Colon (tissue), 2 donors: ENCODE measurements around the gene TSC1.

Experiments
- FAIRE-seq: peaks from 2 replicates; lab custom pipeline; 2012; peaks lifted over from hg19 to GRCh38; lab: Jason Lieb, UNC
- donor health status: control.
- donor health status: control.

Gene TSC1

DNA sequence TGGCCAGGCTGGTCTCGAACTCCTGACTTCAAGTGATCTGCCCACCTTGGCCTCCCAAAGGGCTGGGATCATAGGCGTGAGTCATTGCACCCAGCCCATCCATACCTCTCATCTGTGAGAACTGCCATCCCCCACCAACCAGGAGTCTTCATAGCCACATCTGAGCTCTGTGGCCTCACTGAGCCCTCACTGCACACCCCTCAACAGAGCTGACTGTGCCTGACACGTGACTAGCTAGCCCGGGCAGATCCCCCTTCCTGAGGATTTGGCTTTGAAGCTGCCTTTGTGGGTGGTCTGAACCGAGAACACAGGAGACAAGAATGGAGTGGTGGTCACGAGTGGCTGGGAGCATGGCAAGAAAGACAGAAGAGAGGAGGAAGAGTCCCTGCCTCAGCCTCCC is 81.9 kb downstream of the TSC1 start:
- FAIRE-seq: no peak

DNA sequence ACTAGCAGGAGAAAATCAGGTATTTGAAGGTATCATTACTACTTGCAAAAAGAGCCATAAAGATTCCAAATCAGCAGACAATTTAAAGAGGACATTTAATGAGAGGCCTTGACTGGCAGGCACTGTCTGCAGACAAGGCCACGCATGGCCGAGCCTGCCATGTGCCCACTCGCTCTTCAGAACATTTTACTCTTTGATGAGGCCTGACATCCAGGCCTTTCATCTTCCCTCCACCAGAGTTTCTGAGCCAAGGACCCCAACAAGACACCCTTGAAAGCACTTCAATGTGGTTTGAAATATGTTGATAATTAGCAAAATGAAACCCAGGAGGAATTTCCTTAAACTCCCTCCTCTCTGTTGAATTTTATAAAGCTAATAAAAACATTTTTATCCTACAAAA is 82.8 kb downstream of the TSC1 start:
- no peak for FAIRE-seq

DNA sequence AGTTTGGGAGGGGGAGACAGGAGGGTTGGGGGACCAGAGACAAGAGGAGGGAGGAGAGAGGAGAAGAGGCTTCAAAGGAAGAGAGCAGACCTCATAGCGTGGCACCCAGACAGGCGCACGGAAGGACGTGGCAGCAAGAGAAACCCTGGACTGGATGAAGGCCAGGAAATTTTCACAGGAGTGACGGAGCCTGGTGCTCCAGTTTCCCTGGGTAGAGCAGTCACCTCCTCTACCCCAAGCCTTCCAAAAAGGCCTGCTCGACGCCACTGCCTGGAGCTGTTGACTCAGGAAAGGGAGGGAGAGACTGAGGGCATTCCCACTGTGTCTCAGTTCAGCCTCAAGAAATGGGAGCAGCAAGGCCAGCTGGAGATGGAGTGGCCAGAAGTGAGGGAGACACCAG is 85.7 kb downstream of the TSC1 start:
- no peak for FAIRE-seq

DNA sequence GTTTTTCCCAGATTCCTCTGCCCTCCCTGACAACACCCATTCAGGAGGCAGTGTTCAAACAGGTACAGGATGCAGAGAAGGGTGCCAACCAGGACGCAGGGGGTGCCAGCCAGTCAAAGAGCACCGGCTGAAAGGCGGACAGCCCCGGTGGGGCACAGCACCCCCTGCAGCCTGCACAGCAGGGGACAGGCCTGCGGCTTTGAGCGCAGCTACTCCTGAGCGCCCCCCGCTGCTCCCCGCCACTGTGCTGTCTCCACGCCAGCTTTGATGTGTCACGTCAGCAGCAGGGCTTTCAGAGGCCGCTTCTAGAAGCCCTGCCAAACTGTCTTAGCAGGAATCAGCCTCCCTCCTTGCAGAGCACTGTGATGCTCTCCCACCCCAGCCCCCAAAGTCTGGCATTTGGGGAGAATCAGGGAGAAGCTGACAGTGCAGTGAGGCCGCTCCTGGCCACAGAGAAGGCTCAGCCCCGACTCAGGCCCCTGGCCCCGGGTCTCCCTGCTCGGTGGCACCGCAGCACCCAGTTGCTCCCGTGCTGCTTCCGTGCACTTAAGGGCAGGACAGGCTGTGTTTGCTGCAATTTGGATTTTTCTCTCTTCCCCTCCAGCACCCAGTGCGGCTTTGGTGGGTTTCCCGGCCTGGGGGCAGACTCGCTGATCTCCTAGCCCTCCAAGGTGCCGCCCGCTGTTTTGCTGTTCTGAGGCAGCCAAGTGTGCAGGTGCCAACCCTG is 86.6 kb downstream of the TSC1 start:
- FAIRE-seq: no peak

DNA sequence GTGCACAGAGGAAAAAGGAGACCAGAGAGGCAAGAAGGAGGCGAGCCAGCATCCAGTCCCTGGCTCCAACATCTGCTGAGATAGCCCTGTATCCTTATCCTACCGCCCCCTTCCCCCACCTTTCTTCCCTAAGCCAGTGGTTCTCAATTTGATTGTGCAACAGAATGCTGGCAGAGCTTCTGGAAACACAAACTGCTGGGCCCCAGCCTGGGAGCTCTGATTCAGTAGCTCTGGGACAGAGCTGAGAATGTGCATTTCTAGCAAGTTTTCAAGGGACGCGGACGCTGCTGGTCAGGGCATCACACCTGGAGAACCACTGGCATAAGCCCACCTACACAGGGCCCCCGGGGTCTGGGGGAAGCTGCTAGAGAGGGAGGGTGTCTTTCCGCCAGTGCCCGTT is 87.4 kb downstream of the TSC1 start:
- no peak for FAIRE-seq

DNA sequence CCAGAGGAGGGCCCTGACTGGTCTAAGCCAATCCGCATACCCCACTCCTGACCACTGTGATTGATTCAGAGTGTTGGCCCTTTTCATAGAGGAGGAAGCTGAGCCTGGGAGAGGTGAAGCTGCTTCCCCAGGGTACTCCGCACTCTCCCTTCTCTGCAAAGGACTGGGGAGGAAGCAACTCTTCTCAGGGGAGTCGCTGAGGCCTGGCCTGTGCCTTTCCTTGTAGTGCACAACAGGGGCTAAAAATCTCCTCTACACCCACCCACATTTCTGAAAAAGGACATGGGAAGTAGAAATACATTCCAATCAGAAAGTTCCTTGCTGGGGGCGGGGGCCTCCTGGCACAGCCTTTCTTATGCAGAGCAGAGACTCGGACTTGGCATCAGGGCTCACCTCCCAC is 88.5 kb downstream of the TSC1 start:
- no peak for FAIRE-seq

DNA sequence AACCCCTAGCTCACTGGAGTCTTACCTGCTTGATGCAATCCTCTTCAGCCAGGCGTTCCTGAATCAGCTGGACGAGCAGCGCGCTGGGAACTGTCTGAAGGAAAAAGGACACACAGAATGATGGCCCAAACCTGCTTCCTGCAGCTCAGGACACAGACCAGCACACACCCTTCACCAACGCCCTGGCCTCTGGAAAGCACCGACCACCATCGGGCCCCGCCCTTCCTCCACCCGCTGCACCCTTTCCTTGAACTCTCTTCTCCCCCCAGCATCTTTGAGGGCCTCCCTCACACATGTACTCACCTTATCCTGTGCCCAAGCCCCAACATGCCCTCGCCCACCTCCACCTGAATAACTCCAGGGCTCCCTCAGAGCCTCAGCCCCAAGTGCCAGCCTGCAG is 89.6 kb downstream of the TSC1 start:
- no peak for FAIRE-seq

DNA sequence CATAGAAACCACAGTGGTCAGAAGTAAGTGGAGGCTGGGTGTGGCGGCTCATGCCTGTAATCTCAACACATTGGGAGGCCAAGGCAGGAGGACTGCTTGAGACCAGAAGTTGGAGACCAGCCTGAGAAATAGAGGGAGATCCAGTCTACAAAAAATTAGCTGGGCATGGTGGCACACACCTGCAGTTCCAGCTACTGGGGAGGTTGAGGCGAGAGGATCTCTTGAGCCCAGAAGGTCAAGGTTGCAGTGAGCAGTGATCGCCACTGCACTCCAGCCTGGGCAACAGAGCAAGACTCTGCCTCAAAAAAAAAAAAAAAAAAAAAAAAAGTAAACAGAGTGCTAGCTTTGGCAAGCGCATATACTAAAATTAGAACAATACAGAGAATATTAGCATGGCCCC is 90.9 kb downstream of the TSC1 start:
- FAIRE-seq: no peak

DNA sequence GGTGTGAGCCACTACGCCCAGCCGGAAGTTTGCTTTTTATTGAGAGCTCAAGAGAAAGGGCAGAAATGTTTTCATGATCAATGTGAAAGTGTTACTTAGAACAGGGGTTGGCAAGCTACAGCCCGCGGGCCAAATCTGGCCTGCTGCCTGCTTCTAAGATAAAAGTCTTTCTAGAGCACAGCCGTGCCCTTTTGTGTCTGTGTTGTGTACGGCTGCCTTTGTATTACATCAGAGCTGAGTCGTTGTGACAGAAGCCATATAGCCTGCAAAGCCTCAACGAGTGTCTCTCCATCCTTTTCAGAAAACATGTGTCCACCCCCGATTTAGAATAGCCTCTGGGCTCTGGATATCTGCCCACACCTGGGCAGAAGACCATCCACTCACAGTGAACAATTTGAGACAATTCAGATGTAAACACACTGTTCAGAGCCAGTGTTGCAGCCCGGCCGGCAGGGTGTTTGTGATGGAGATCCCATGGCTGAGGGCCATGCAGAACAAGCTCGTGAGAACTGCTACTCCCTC is 95.2 kb downstream of the TSC1 start:
- FAIRE-seq: no peak

DNA sequence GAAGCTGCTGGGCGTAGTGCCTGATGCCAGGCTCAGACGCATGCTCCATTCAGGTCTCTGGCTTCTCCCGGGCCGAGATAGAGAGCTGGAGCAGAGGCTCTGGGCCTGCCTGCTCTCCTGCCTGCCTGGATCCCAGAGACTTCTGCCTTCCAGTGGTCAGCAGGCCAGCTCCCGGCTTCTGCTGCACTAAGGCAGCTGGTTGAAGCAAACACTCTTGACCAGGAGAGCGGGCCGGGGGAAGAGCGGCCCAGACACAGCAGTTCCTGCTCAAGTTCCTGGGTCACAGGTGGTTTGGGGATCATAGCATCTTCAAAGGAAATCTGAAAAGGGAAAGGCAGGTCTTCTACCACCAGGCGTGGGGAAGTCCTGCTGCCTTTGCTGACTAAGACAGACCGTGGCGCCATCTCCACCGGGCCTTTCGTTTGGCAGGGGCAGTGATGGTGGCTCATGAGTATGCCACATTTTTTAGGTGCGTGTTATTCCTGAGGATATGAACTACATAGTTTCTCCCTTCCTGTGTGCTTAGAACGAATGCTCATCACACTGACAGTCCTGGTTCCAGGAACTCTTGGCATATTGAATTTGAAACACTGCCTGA is 97.4 kb downstream of the TSC1 start:
- FAIRE-seq: no peak

DNA sequence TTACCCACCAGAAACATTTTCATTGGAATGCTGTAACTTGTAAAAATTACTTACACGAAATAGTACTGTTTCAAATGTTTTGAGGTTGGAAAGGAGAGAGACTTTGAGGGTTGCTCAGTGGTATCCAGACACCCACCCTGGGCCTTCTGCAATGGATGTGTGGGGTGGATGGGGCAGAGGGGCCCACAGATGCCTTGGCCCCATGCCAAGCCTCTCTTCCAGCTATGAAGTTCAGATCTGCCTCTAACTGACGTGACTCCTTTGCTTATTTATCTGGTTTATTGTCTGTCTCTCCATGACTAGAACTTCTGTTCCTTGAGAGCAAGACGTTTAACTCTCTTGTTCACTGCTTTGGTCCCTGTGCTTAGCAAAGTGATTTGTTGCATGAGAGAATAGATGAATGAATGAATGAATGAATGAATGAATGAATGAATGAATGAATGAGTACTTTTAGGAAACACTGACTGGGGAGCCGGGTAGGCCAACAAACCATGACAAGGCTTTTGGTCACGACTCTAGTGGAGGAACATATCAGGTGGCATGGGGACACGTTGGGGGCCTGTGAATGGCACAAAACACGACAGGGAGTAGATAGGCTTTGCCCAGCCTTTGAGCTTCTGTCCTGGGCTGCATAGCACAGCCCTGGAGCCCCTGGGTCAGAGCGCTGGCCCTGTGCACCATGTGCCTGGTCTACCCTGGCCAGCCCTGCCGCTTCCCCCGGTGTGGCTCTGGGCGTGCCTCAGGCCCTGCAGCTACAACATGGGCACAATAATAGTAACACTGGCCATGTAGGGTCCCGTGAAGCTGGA is 98.1 kb downstream of the TSC1 start:
- FAIRE-seq: no peak

DNA sequence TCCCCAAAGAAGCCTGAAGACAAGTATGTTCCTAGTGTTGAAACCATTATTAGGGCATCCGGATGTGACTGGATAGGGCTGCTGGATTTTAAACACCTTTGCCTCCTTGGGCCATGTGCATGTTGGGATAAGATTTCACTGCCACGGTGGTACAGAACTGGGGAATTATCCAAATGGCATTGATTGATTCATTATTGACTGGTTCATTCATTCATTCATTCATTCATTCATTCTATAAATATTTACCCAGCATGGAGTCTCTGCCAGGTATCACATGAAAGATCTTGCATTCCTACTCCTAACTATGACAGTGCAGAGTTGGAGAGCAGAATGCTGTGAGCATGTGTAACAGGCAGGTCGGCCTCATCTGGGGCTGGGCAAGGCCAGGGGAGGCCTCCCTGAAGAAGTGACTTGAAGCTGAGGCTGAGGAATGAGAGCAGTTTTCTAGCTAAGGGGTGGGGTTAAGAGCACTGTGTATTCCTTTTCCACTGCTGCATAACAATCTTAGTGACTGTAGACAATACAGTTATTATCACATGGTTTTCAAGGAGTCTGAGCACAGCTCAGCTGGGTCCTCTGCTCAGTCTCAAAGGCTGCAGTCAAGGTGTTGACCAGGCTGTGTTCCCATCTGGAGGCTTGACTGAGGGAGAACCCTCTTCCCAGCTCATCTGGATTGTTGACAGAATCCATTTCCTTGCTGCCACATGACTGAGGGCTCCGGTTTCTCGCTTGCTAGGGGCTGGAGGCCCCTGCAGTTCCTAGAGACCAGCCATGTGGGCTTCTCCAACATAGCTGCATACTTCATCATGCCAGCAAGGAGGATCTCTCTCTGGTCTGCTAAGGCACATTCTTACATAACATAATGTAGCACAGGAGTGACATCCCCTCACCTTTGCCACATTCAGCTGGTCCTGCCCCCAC is 102.0 kb downstream of the TSC1 start:
- FAIRE-seq: no peak
